HG02759 (cell line): ENCODE measurements around the gene SLC23A1.
"Not testable (repeated sequence)": the region's sequence is repeated elsewhere in the genome, so short reads cannot be mapped to it uniquely, and the experiment has no call there.

Experiments used
- ATAC-seq: cut with Tn5 transposase; IDR thresholded peaks from one replicate; pipeline ENCODE4 v1.9.1; 2021; ENCODE audit warnings: mild to moderate bottlenecking, moderate library complexity; ENCODE audit not compliant: unreplicated experiment

The SLC23A1 gene

GRCh38 chr5:139374909-139375308 lies 8.2 kb downstream of the SLC23A1 start:
- ATAC-seq, result no peak

- ATAC-seq, result no peak
Observed at GRCh38 chr5:139371482-139372435, 11.3 kb downstream of the SLC23A1 start.

DNA sequence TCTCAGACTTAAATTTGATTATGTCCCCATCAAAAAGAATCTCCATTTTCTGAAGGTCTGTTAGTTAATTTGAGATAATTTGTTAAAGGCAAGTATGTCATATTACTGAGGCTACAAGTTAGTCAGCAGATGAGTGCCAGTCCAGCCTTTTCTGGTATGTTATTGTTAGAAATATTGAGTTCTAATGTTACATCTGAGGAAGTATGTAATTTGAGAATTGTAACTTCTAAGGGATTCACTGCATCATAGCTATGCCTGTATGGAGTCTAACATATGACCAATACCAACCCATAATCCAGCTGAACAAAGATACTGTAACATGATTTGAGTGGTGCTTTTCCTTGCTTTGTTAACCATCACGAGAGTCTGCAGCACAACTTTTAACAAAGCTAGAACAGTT lies 13.9 kb downstream of the SLC23A1 start:
- ATAC-seq, result no peak

- no peak for ATAC-seq
Observed at GRCh38 chr5:139368613-139369012, 14.5 kb downstream of the SLC23A1 start.

- no peak for ATAC-seq
Observed at GRCh38 chr5:139364466-139364865, 18.6 kb downstream of the SLC23A1 start.

DNA sequence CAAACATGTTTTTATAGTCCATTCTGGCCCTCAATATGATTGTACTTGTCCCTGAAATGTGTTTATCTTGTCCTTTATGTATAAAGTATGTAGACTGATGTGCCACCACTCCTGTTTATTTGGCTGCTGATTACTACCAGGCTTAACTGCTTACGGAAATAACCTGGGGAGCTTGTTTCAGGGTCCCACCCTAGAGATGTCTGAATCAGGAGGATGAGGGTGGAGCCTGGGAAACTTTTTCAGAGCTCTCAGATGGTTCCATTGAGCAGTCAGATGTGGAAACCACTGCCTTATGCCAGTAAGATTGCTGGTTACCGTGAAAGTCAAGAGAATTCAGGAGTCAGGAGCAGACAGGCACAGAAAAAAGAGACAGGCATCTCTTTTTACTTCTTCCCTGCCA lies 19.2 kb downstream of the SLC23A1 start:
- no peak for ATAC-seq

- no peak for ATAC-seq
Observed at GRCh38 chr5:139361835-139362429, 21.2 kb downstream of the SLC23A1 start.

- ATAC-seq, result no peak
Observed at GRCh38 chr5:139360384-139360783, 22.7 kb downstream of the SLC23A1 start.

GRCh38 chr5:139358064-139358463 lies 25.0 kb downstream of the SLC23A1 start:
- no peak for ATAC-seq

DNA sequence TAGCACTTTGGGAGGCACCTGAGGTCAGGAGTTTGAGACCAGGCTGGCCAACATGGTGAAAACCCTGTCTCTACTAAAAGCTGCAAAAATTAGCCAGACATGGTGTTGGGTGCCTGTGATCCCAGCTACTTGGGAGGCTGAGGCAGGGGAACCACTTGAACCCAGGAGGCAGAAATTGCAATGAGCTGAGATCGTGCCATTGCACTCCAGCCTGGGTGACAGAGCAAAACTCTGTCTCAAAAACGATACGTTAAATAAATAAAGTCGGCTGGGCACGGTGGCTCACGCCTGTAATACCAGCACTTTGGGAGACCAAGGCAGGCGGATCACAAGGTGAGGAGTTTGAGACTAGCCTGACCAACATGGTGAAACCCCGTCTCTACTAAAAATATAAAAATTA lies 27.2 kb downstream of the SLC23A1 start:
- ATAC-seq, result not testable (repeated sequence)

DNA sequence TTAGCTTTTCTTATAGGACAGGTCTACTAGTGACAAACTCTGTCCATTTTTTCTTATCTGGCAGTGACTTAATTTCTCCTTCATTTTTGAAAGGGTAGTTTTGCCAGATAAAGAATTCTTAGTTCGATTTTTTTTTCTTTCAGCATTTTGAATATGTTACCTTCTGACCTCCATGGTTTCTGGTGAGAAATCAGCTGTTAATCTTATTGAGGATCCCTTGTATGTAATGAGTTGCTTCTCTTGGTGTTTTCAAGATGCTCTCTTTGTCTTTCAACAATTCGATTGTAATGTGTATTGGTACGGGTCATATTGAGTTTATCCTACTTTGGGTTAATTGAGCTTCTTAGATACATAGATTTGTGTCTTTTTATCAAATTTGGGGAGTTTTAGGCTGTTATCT lies 28.9 kb downstream of the SLC23A1 start:
- no peak for ATAC-seq

DNA sequence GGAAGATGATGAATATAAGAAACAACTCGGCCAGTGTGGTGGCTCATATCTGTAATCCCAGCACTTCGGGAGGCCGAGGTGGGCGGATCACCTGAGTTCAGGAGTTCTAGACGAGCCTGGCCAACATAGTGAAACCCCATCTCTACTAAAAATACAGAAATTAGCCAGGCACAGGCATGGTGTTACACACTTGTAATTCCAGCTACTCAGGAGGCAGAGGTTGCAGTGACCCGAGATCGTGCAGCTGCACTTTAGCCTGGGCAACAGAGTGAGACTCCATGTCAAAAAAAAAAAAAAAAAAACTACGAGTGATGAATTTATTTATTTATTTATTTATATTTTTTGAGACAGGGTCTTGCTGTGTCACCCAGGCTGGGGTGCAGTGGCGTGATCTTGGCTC lies 35.2 kb downstream of the SLC23A1 start:
- not testable (repeated sequence) for ATAC-seq

DNA sequence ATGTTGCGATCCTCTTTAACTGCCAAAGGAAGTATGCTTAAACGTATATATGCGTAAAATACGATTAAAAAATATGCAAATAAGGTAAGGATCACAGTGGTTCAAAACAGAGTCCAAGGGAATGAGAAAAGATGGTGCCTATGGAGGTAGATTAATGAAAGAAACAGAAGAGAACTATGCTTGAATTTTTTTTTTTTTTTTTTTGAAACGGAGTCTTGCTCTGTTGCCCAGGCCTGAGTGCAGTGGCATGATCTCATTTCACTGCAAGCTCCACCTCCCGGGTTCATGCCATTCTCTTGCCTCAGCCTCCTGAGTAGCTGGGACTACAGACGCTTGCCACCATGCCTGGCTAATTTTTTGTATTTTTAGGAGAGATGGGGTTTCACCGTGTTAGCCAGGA lies 37.7 kb downstream of the SLC23A1 start:
- not testable (repeated sequence) for ATAC-seq

GRCh38 chr5:139344177-139344576 lies 38.9 kb downstream of the SLC23A1 start:
- ATAC-seq, result no peak

GRCh38 chr5:139343476-139343875 lies 39.6 kb downstream of the SLC23A1 start:
- ATAC-seq, result no peak

GRCh38 chr5:139342423-139342723 lies 40.7 kb downstream of the SLC23A1 start:
- peak; percentile 57 for ATAC-seq

DNA sequence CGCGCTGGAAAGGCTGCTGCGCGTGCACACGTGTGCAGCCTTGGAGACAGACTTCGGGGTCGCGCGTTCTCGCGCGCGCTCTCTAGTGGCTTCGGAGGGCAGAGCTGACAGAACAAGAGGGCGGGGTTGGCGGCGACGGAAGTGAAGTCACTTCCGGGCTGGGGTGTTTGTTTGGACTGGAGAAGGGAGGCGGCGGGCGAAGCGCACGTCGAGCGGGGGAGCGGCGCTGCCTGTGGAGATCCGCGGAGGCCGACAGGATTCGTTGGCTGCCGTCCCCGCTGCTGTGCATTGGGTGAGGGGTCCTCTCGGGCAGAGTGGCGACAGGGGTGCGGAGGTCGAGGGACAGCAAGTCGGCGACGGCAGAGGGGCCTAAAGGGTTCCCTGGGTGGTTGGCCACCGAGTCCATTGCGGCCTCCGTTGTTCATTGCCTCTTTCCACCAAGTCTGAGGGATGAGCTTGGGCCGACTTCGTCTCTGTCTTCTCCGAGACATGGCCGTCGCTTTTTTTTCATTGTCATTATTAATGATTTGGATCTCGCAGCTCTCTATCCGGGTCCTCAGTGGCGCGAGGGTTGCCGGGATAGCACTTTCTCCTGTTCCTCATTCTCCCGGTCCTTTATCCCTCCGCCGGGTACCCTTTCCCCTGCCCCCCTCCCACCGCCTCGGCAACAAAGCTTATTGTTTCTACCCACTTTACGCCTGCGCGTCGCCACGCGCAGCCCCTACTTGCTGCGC lies 41.2 kb downstream of the SLC23A1 start, which contains the start of gene PAIP2:
Gene PAIP2 (plus strand): TSS at position 166 of the 734 bp plus-strand sequence. CDS start 21,931 bp downstream, outside the sequence.
- peak; percentile 95 for ATAC-seq

DNA sequence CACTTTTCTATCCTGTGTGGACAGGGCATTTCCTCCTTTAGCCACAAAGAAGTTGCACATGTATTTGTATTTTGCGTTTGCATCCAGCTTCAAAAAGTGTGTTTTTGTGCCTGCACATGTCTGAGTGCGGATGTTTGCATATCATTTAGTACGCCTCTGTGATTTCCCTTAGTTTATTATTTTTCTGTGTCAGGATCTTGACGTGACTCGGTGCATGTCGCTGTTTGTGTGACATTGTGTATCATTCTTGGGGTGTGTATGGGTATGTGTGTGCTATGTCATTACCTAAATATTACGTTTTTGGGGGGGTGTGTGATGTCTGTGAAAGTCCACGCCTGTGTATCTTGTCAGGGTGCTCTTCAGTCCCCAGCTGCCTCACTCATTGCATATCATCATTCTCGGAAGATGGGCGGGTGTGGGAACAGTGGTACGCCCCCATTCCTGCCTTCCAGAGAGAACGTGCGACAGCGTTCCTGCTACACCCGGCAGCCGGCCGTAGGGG lies 41.9 kb downstream of the SLC23A1 start:
- ATAC-seq, result no peak

- ATAC-seq, result no peak
Observed at GRCh38 chr5:139340051-139340450, 43.0 kb downstream of the SLC23A1 start.

DNA sequence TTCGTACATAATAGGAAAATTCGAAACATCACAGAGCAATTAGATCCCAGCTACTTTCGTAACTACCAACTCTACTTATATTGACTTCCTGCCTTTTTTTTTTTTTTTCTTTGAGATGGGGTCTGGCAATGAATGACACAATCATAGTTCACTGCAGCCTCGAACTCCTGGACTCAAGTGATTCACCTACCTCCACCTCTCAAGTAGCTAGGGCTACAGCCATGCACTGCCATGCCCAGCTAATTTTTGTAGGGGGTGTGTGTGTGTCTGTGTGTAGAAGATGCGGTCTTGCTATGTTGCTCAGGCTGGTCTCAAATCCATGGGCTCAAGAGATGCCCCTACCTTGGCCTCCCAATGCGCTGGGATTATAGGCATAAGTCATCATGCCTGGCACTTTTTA lies 47.3 kb downstream of the SLC23A1 start:
- ATAC-seq, result no peak
